Measurements from ENCODE around the gene OR56A3.
A peak's percentile ranks its signal among the peaks of the same experiment; 100 is the strongest.
"Not testable (repeated sequence)": the region's sequence is repeated elsewhere in the genome, so short reads cannot be mapped to it uniquely, and the experiment has no call there.

OR56A3 gene, protein sequence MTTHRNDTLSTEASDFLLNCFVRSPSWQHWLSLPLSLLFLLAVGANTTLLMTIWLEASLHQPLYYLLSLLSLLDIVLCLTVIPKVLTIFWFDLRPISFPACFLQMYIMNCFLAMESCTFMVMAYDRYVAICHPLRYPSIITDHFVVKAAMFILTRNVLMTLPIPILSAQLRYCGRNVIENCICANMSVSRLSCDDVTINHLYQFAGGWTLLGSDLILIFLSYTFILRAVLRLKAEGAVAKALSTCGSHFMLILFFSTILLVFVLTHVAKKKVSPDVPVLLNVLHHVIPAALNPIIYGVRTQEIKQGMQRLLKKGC

DNA sequence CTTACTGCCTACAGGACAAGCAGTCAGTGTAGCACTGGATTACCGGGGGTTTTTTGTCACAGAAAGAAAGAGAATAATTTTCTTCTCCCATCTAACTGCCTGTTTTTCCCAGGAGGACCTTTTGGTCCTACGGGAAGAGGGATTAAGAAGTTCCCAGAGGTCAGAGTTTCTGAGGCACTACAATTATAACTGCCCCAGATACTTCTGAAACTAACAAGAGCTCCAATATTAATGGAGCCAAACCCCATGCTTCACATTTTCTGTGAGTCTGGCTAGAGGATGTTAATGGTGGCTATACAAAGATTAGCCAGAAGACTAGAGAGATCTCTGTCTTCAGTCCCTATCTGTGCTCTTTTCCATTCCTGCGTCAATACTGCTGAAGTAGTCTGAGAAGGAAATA is at the start of gene OR56A3:
OR56A3 (plus strand) TSS at position 301 of the 400 bp plus-strand sequence. CDS start 5,096 bp downstream, outside the sequence.
- no peak for DNase-seq

DNA sequence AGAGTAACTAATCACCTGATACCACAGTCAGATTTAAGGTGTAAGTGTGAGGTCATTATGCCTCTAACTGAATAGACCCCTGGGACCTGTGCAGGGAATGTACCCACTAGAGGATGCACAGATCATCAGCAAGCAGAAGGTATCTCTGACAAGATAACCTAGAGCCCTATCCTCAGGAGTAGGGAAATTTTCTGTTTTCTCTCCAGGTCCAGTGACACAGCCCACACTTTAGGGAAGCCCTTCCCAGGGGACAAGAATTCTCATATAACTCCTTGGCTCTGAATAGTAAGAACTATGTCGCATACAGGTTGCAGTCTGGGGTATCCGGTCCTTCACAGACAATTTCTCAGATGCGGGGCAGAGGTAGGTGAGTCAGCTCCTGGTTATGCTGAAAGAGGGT is 49.1 kb upstream of the OR56A3 start, which contains the start of gene OR52E5:
OR52E5 (plus strand) TSS at position 301 of the 400 bp plus-strand sequence. CDS start 7,569 bp downstream, outside the sequence.
- no peak for DNase-seq

DNA sequence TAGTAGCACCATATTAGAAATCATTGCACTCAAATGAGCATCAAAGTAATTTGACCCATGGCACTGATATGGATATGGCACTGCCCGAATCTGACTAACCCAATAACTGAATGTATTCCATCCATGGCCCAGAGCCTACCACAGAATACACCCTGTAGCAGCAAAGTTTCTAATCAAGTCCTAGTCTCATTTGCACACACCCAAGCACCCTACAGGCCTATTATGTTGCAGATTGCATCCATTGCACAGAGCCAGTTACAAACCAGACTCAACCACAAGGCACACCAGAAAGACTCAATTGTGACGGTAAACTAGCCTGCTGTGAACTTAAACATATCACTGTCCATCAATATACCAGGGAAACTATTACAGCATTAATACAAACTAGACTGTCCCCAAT is 42.5 kb upstream of the OR56A3 start:
- no peak for DNase-seq

DNA sequence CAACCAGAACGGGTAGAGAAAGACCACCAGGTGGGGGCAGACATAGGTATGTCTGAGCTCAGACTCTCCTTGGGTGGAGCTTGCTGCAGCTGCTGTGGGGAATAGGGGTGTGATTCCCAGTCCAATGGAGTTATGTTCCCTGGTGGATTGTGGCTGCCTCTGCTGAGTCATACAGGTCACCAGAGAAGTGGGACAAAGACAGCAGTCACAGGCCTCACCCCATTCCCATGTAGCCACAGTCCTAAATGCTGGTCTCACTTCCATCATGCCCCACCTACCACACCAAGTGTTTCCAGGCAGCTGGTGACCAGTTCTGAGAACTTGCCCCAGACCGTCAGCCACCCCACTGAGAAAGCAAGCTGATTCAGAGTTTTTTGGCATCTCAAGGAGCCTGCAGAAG is 31.5 kb upstream of the OR56A3 start:
- no peak for DNase-seq

DNA sequence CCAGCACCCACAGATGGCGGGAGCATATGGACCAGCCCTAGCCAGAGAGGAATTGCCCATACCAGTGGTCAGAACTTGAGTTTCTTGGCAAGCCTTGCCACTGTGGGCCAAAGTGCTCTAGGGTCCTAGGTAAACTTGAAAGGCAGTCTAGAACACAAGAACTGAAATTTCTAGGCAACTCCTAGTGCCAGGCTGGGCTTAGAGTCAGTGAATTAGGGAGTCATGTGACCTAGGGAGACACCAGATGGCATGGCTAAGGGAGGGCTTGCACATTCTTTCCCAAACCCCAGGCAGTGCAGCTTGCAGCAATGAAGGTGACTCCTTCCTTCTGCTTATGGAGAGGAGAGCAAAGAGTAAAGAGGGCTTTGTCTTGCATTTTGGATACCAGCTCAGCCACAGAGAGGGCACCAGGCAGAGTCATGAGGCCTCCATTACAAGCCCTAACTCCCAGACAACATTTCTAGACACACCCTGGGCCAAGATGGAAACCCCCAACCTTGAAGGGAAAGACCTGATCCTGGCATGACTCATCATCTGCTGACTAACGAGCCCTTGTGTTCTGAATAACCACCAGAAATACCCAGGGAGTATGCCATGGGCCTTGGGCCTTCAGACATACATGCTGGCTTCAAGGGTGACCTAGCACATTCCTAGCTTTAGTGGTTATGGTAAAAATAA is 19.2 kb upstream of the OR56A3 start:
- DNase-seq: peak in 1 of 2 donors; percentile 3

DNA sequence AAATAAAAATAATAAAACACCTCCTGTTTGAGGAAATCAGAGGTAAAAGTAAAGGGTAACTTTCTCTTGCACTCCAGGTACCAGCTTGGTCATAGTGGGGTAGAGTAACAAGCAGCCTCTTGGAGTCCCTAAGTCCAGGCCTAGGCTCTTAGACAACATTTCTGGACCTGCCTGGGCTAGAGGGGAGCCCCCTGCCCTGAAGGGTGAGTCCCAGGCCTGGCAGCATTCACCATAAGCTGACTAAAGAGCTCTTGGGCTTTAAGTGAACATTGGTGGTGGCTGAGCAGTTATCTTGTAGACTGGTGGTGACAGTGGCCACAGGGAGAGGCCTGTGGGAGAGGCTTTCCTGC is 18.6 kb upstream of the OR56A3 start:
- DNase-seq: no peak

DNA sequence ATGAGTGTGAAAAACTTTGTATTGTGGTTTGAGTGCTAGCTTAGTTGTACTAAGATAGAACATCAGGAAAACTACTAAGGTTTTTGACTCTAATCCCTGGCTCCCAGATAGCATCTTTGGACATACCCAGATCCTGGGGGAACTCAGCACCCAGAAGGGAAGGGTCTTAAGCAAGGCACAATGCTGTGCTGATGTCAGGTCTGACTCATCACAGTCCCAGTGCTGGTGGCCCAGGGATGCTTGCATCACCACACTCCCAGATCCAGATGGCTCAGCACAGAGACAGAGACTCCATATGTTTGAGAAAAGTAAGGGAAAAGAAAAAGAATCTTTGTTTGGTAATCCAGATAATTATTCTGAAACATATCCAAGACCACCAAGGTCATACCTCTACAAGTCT is 18.3 kb upstream of the OR56A3 start:
- no peak for DNase-seq

DNA sequence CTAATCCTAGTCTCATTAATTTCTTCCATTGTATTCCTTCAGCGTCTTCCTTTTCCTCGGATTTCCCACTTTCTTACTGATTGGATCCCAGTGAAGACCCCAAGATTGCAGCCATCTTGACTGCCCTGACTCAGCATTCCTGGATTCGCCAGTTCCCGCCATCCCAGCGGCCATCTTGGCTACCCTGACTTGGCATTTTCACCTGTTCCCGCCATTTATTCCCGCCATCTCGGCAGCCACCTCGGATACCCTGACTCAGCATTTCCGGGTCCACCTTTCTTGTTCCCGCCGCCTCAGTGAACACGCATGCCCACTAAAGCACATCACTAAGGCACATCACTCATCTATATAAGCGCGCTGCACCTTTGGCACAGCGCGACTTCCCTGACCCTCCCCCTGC is 13.8 kb upstream of the OR56A3 start:
- no peak for DNase-seq

DNA sequence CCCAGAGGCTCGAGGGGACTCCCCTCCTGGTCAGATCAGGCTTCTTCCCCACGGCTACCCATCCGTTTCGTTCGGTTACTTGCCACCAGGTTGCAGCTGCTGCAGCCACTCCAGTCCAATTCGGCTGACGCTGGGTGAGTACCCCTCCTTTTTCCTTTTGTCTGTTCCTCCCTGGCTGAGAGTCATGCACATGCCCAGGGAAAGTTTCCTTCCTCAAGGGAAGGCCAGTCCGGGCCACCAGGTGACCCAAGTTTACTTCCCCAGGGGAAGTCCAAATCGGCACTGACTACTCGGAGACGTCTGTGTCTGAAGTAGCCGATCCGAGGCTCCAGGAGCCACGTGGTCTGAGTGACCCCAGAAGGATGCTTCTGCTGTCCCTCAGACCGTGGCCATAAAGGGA is 13.2 kb upstream of the OR56A3 start:
- DNase-seq: no peak

DNA sequence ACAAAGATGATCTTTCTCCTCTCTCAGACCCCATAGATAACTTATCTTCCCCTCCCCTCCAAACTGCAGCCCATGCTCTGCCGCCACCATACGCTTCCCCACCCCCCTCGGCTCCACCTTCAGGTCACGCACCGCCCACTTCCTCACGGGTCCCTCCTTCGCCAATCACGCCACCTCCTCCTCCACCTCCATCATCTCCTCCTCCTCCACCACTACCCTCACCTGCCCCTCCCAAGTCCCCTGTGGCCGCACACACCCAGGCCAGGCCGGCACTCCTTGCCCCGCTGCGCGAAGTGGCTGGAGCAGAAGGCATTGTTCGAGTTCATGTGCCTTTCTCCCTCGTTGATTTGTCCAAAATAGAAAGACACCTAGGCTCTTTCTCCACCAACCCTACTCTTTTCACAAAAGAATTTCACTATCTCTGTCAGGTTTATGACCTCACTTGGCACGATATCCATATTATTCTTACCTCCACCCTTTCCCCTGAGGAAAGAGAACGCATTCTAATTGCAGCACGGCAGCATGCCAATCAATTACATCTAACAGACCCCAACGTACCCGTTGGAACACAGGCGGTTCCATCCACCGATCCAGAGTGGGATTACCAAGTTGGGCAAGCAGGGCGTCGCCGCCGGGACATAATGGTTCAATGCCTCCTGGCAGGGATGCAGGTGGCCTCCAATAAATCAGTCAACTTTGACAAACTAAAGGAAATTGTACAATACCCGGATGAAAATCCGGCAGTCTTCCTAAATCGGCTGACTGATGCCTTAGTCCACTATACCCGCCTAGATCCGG is 12.3 kb upstream of the OR56A3 start:
- DNase-seq: no peak

DNA sequence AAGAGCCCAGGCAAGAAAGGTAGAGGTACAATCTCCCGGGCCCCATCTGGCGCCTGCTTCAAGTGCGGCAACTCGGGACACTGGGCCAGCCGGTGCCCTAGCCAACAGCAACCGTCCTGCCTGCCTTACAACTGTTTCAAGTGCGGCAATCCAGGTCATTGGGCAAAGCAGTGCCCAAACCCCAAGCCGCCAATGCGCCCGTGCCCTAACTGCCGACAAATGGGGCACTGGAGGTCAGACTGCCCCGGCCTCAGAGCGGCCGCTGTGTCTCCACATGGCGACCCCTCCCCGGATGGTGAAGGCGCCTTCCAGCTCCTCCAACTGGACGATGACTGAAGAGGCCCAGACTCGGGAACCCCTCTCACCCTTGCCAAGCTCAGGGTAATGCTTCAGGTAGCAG is 11.4 kb upstream of the OR56A3 start:
- no peak for DNase-seq

DNA sequence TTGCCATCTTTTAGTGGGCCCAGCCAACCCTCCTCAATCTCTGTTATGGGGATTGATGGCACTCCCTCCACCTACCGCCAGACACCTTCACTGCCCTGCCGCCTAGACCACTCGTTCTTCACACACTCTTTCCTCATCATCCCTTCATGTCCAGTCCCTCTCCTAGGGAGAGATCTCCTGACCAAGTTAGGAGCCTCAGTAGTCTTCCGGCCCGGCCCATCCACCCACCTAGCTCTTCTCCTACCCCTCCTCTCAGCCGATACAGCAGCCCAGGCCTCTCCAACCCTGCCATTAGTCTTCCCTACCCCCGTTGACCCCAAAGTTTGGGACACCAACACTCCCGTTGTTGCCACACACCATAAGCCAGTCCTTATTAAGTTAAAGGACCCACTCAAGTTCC is 11.0 kb upstream of the OR56A3 start:
- DNase-seq: no peak

DNA sequence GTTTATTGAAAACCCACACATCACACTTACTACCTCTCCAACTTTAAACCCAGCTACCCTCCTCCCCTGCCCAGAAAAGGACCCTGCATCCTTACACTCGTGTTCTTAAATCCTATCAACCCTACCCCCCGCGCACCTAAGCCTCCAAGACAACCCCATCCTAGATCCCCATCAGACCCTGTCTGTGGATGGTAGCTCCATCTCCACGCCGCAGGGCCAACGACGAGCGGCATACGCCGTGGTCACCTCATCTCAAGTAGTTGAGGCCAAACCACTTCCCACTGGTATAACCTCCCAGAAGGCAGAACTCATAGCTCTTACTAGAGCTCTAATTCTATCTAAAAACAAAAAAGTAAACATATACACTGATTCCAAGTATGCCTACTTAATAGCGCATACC is 9.4 kb upstream of the OR56A3 start:
- no peak for DNase-seq

DNA sequence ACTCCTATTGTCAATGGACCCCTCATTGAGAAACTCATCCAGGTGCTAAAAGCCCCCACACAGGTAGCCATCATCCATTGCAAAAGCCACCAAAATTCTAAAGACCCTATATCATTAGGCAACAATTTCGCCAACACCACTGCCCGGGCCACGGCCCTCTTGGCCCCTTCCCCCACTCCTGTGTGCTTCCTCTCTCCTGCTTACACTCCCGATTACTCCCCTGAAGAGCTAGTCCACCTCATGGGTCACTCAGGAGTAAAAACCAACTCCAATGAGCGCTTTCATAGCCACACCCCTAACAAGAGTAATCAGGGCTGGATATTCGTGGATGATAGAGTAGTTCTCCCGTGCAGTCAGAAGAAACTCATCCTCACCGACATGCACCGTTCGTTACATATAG is 8.9 kb upstream of the OR56A3 start:
- DNase-seq: no peak

DNA sequence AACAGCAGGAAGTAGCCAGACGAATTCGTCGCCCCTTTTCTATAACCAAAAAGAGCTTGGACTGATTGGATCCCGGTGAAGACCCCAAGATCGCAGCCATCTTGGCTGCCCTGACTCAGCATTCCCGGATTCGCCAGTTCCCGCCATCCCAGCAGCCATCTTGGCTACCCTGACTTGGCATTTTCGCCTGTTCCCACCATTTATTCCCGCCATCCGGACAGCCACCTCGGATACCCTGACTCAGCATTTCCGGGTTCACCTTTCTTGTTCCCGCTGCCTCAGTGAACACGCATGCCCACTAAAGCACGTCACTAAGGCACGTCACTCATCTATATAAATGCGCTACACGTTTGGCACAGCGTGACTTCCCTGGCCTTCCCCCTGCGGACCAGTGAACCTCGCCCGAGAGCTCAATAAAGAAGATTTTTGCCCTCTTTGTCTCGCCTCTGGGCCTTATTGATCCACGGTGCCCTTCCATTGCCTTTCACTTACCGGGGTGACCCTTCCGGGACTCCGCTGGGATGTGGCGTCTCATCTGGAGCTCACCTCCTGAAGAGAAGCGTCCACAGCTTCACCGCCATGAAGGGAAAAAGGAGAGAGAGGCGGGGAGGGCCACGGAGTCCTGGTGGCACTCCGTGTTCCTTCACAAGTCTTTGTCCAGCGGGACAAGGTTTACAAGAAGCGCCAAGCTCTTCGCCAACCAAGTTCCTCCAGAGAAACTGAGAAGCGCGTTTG is 4.0 kb upstream of the OR56A3 start:
- no peak for DNase-seq

DNA sequence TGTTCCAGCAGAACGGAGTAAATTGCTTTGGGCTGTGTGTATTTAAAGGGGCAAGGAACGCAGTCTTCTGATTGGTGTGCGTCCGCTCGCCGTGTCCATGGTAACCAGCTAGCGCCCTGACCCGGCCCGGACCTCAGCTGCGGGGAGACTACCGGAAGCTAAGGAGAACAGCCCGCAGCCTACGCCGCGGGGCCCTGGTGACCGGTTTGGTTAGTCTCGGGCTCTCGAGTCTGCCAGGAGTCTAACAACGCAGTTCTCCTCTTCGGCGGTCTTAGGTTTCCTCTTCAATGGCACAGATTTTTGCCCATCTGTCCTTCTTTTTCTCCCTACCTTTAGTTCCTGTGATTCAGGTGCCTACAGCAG is 3.5 kb upstream of the OR56A3 start:
- DNase-seq: no peak

DNA sequence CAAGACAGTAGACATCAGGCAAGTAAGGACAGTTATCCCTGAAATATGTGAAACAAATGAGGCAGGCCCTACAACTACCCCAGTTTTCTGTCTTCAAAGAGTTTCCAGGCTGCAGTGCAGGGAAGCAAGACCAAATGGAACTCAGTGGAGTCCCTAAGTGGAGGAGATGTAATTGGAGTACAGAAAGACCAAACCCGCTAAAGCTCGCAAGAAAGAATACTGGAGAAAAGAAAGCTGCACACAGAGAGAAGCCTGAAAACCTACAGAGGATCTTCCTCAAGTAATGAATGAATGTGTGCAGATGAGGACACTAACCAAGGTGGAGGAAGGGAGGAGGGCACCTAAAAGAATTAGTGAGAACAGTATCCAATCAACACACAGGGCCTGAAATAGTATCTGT is 1.3 kb upstream of the OR56A3 start:
- DNase-seq: no peak

DNA sequence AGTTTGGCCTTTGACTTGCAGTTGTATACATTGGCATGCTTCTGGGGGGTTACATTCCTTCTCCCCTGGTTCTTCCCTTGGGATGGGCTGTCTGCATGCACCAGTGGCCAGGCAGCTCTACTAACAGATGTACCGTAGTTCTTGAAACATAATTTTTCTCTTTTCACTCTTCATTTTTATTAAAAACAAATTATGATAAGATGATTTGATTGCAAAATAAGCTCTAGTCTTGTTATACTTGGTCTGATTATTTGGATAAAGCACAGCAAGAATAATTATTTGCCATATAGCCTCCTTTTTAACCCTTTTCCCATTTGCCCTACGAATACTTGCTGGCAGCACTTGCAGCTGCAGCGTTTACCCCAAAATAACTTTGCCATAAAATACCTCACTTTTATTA is 13.5 kb downstream of the OR56A3 start:
- no peak for DNase-seq

DNA sequence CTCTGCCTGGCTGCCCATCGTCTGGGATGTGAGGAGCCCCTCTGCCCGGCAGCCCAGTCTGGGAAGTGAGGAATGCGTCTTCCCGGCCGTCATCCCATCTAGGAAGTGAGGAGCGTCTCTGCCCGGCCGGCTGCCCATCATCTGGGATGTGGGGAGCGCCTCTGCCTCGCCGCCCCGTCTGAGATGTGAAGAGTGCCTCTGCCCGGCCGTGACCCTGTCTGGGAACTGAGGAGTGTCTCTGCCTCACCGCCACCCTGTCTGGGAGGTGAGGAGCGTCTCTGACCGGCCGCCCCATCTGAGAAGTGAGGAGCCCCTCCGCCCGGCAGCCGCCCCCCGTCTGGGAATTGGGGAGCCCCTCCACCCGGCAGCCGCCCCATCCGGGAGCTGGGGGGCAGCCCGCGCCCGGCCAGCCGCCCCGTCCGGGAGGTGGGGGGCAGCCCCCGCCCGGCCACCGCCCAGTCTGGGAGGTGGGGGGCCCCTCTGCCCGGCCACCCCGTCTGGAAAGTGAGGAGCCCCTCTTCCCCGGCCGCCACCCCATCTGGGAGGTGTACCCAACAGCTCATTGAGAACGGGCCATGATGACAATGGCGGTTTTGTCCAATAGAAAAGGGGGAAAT is 18.8 kb downstream of the OR56A3 start:
- not testable (repeated sequence) for DNase-seq

DNA sequence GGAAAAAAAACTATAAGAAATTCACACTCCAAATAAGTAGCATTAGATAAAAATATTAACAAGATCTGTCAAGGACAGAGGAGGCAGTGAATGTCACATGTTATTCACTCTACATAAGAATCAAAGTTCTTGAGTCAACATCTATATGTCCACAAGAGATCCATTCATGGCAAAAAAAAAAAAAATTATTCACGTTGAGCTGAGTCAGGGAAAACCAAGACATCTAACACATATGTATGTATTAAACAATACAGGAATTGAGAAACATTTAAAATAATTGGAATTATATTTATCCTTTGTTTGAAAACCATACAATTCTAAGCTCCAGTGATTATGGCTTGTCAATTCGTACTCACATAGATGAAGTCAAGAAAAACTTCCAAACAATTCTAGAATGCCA is 24.9 kb downstream of the OR56A3 start:
- no peak for DNase-seq

DNA sequence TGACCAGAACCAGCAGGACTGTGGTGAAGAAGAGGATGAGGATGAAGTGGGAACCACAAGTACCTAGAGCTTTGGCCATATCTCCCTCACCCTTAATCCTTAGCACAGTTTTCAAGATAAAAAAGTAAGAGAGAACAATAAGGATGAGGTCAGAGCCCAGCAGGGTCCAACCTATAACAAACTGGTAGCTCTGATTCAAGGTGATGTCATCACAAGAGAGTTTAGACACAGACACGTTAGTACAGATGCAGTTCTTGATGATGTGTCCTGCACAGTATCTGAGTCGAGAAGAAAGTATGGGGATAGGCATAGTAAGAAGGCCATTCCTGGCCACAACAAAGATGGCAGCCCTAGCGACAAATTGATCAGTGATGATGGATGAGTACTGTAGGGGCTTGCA is 25.7 kb downstream of the OR56A3 start:
- DNase-seq: no peak

DNA sequence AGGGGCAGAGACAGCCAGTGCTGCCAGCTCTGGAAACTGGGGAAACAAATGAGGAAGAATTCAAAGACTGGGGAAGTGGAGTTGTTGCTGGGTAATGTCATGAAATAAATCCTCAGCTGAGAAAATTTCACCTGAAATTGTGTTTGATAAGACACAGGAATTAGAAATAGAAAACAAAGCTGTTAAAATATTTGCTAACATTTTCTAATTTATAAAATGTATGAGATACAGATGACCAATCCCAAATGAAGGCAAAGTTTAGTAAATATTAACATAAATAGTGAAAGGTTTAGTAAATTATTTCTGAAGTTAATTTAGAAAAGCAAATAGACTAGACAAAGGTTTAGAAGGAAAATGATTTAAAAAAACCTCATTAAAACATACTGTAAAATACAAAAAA is 26.3 kb downstream of the OR56A3 start, which contains the start of gene OR56A5:
OR56A5 (minus strand) TSS at position 101 of the 400 bp plus-strand sequence; CDS start at position 101, 0 bp downstream.
- DNase-seq: no peak

DNA sequence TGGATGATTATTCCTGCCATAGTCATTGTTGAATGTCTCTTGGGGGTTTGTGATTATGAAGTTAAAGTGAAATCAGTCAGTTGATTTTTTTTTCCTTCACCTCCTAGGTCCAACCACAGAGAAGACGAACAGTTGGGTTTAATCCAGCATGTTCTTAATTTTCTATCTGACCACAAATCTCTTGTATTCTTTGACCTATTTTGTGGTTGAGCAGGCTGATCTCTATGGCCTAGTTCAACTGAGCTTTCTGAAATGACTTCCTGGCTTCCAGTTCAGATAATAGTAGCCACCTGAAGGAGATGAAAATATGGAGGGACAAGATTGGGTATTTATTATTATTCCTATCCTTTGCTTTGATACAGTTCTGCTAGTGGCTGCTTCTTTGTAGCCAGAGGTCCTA is 31.5 kb downstream of the OR56A3 start:
- no peak for DNase-seq

Measured in stimulated activated CD4-positive, alpha-beta T cell treated with anti-CD3 and anti-CD28 coated beads, Interleukin-2, amount 100 ng/mL, for 48 hours (primary cell).